Upper lobe of left lung (tissue), 4 donors: Measurements from ENCODE around the gene PALLD.

Source experiments
- CTCF ChIP-seq, 6 experiments: fragments of 450-650 bp in 4 of 6; fragments of 200-600 bp in 2 of 6; sonication (generic) in 2 of 6; IDR thresholded peaks; one replicate each; pipeline ENCODE4 v1.5.1; 2016 to 2019; ENCODE audit warnings: antibody characterized with exemption in 6 of 6
- EP300 ChIP-seq, 4 donors: sonication (generic); formaldehyde crosslinking; IDR thresholded peaks; one replicate each; pipeline ENCODE4 v1.5.1; 2017; ENCODE audit warnings: antibody characterized with exemption in 4 of 4, control low read depth in 2 of 4
- POLR2A ChIP-seq, 4 donors: fragments of 450-650 bp; IDR thresholded peaks; one replicate each; pipeline ENCODE4 v1.5.1; 2016 to 2017; ENCODE audit warnings: antibody characterized with exemption in 4 of 4, mild to moderate bottlenecking in 2 of 4

- TF ChIP-seq CTCF (IDR thresholded peaks at IDR 0.05) (no peak), POLR2A (IDR thresholded peaks at IDR 0.05) (no peak), EP300 (IDR thresholded peaks at IDR 0.05) (no peak)
These were observed 186.7 kb downstream of the PALLD start for GRCh38 chr4:168683595-168683994.
